ENCODE data around the gene CADM2. TPM values are rescaled to one million over a fixed set of nuclear protein-coding genes. Genes with fewer than 3 reads are reported as not detected.

The CADM2 gene
- total and polyA plus RNA-seq, 12 donors = 0.12 to 3.0 (median 0.62) TPM

DNA sequence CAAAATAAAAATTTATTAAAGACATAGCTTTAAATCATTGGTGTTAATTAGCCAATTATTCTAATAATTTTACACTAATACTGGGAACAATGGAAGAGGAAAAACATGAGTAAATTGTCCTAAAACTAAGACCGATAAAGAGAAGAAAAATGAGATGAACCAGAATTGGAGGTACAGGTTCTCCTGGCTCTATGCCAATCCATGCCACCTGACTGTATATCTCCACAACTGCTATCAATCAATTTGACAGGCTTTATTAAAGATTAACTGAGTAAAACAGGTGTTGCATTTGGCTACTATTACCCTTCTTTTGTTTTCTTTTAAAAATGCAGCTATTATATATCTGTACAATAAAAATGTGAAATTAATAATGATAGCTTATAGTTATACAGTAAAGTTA, 850.0 kb downstream of the CADM2 start:
- no peak for DNase-seq
- Histone ChIP-seq H3K9me3 (no peaks in the 10 kb centered on the region), H3K4me3 (no peak overlapping the region), H3K4me1 (no peaks in the 10 kb centered on the region), H3K27ac (no peak overlapping the region), H3K36me3 (no peaks in the 10 kb centered on the region), H3K27me3 (peaks cover 0 to 5% (median 0%) of the 10 kb centered on the region in 7 donors)
- TF ChIP-seq, protein P1, sequence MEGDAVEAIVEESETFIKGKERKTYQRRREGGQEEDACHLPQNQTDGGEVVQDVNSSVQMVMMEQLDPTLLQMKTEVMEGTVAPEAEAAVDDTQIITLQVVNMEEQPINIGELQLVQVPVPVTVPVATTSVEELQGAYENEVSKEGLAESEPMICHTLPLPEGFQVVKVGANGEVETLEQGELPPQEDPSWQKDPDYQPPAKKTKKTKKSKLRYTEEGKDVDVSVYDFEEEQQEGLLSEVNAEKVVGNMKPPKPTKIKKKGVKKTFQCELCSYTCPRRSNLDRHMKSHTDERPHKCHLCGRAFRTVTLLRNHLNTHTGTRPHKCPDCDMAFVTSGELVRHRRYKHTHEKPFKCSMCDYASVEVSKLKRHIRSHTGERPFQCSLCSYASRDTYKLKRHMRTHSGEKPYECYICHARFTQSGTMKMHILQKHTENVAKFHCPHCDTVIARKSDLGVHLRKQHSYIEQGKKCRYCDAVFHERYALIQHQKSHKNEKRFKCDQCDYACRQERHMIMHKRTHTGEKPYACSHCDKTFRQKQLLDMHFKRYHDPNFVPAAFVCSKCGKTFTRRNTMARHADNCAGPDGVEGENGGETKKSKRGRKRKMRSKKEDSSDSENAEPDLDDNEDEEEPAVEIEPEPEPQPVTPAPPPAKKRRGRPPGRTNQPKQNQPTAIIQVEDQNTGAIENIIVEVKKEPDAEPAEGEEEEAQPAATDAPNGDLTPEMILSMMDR (IDR thresholded peaks at IDR 0.05) = no peak
- WGBS, 2 donors = 88 to 95% methylated on average over 1 of the region's 1 CpG
- ATAC-seq = no peak
- intact Hi-C loops (cut with DNase I) = loop anchor here in 1 of 10 donors (10.0 kb wide), 1 partner anchor 224 kb away; no protein-coding TSS in a partner anchor

DNA sequence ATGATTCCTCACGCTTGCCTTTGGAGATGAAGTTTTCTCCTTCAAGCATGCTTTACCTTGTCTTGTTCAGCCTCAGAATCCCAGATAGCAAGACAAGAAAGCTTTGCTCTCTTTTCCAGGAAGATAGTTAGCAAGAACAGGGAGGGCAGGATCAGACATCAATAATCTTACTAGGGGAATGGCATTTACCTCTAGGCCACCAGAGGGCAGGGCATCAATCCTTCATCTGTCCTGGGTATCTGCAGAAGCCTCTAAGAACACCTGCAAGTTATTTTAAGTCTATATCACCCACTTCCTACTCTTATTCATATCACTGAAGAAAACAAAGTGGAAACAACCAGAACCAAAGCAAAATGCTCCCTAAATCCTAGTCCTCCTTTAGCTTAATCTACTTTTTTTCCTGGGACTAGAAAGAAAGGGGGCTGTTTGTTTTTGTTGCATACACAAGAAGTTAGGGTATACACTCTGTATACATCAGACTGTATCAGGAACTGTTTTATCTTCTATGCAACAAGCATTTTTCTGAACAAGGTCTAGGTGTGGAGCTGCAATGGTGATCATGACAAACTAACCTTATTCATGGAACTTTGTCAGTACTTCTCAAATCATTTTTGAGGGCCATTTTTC, 862.5 kb downstream of the CADM2 start:
- WGBS, 2 donors = 31 to 49% methylated on average over 1 of the region's 1 CpG
- intact Hi-C loops (cut with DNase I) = no loop called here
- TF ChIP-seq, protein P1 (IDR thresholded peaks at IDR 0.05) = peak in 7 of 9 donors; percentile 14 to 43 (median 30)
- Histone ChIP-seq H3K36me3 (no peaks in the 10 kb centered on the region), H3K4me1 (no peaks in the 10 kb centered on the region), H3K27me3 (no peaks in the 10 kb centered on the region), H3K4me3 (no peak overlapping the region), H3K27ac (no peak overlapping the region), H3K9me3 (no peaks in the 10 kb centered on the region)
- no peak for ATAC-seq
- no peak for DNase-seq

DNA sequence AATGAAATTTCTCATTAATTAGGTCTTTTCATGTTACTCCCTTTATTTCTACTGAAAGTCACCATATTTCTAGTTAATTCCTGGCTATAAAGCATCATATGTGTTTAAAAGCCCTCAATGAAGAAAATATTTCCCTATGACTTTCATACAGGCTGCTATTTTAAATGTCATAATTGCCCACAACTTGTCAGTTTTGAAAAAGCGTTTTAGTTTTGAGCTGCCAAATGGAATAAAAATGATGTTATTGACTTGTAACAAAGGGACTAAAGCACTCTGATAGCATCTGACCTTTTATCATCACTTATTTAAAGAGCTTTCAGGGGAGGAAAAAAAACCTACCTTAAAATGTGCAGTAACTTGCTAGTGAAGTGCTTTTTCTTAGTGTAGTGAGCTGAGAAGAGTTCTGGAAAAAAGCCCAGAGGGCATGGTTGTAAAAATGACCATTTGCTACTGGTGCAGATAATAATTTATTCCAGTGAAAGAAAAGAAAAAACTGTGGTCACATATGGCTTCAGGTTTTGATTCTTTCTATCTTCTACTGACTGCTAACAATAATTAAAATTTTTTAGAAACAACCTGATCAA, 877.2 kb downstream of the CADM2 start:
- no peaks in the 10 kb centered on the region for H3K36me3 ChIP-seq
- no peaks in the 10 kb centered on the region for H3K27me3 ChIP-seq
- TF ChIP-seq, protein P1 (IDR thresholded peaks at IDR 0.05) = no peak
- intact Hi-C loops (cut with DNase I) = loop anchor here in 1 of 10 donors (10.0 kb wide), 1 partner anchor 59 kb away; no protein-coding TSS in a partner anchor
- no peaks in the 10 kb centered on the region for H3K4me1 ChIP-seq
- no peaks in the 10 kb centered on the region for H3K9me3 ChIP-seq
- H3K27ac ChIP-seq = no peak overlapping the region
- DNase-seq = no peak
- WGBS, 2 donors = 68 to 84% methylated on average over 1 of the region's 1 CpG
- ATAC-seq = no peak
- H3K4me3 ChIP-seq = no peak overlapping the region

DNA sequence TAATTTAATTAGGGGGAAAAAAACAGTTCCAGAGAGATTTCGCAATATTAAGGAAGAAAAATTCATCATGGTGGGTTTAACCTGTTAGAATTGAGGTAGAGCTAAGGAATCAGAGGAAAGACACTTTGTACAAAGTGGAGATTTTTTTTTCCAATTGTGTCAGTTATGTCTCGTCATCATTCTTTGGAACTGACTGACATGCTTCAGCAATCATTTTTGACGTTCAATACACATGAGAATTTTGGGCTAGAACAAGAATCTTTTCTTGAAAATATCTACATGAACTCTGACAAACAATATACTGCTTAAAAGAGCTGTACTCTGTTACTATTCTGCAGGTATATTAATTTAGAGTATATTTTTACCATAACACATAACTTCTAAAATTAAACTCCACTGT, 878.6 kb downstream of the CADM2 start:
- Histone ChIP-seq H3K27ac (no peak overlapping the region), H3K27me3 (no peaks in the 10 kb centered on the region), H3K4me3 (no peak overlapping the region), H3K36me3 (no peaks in the 10 kb centered on the region), H3K9me3 (no peaks in the 10 kb centered on the region), H3K4me1 (no peaks in the 10 kb centered on the region)
- WGBS, 2 donors = 84 to 87% methylated on average over 3 of the region's 3 CpGs
- no peak for ATAC-seq
- DNase-seq = no peak
- TF ChIP-seq, protein P1 (IDR thresholded peaks at IDR 0.05) = no peak
- intact Hi-C loops (cut with DNase I) = loop anchor here in 1 of 10 donors (10.0 kb wide), 1 partner anchor 57 kb away; no protein-coding TSS in a partner anchor
